ENCODE measurements around the gene IFT20. TPM values are rescaled to one million over a fixed set of nuclear protein-coding genes. Genes with fewer than 3 reads are reported as not detected.
A peak's percentile ranks its signal among the peaks of the same experiment; 100 is the strongest.

Gene IFT20
- total RNA-seq, 5 donors from 2014 or later (not counting 1 experiment from before 2014, with no cell fraction given) = 29.3 to 55.4 (median 33.8) TPM

GRCh38 chr17:28368915-28369683 lies 33.8 kb upstream of the IFT20 start:
- H3K9me3 ChIP-seq = no peaks in the 10 kb centered on the region
- Mint-ChIP-seq H3K27ac (no peak overlapping the region), H3K27me3 (no peaks in the 10 kb centered on the region), H3K36me3 (no peaks in the 10 kb centered on the region), H3K9me3 (no peaks in the 10 kb centered on the region), H3K4me3 (peak overlapping the region in 1 of 3 donors; percentile 31), H3K4me1 (peaks cover 17 to 19% (median 19%) of the 10 kb centered on the region in 3 donors)
- whole genome bisulfite sequencing (ENCODE audit: insufficient coverage) = 94% methylated on average over 14 of the region's 23 CpGs
- H3K27me3 ChIP-seq (replicated peaks in 1 of 2; ENCODE audit: control insufficient read depth in 2 of 2, extremely low read depth in 1 of 2, insufficient read depth in 2 of 2, low read length in 1 of 2) = no peaks in the 10 kb centered on the region
- H3K4me1 ChIP-seq (ENCODE audit: control insufficient read depth in 1 of 2, extremely low read depth in 1 of 2, insufficient read depth in 2 of 2, low read length in 2 of 2) = peaks cover 5 to 21% of the 10 kb centered on the region in 2 experiments
- POLR2A ChIA-PET = no interaction called here
- CTCF ChIA-PET = no interaction called here
- no peak overlapping the region for H3K27ac ChIP-seq (ENCODE audit: low read length)
- H3K4me3 ChIP-seq (ENCODE audit: control insufficient read depth in 1 of 2, extremely low read depth in 1 of 2, low read length in 1 of 2) = no peak overlapping the region
- ATAC-seq (replicated peaks in 1 of 4) = no peak
- DNase-seq = no peak
- H3K36me3 ChIP-seq (ENCODE audit: control insufficient read depth in 2 of 2, extremely low read depth in 1 of 2, insufficient read depth in 1 of 2, low read length in 1 of 2) = peaks cover under 1 to 3% of the 10 kb centered on the region in 2 donors

- ChIA-PET POLR2A (no interaction called here), CTCF (no interaction called here)
- peaks cover 5 to 21% of the 10 kb centered on the region in 2 experiments for H3K4me1 ChIP-seq (ENCODE audit: control insufficient read depth in 1 of 2, extremely low read depth in 1 of 2, insufficient read depth in 2 of 2, low read length in 2 of 2)
- no peak overlapping the region for H3K4me3 ChIP-seq (ENCODE audit: control insufficient read depth in 1 of 2, extremely low read depth in 1 of 2, low read length in 1 of 2)
- no peak overlapping the region for H3K27ac ChIP-seq (ENCODE audit: low read length)
- no peak for ATAC-seq (replicated peaks in 1 of 4)
- no peak overlapping the region for H3K27ac Mint-ChIP-seq
- no peaks in the 10 kb centered on the region for H3K9me3 ChIP-seq
- H3K9me3 Mint-ChIP-seq = no peaks in the 10 kb centered on the region
- H3K4me3 Mint-ChIP-seq = no peak overlapping the region
- peaks cover 3 to 11% of the 10 kb centered on the region in 2 donors for H3K36me3 ChIP-seq (ENCODE audit: control insufficient read depth in 2 of 2, extremely low read depth in 1 of 2, insufficient read depth in 1 of 2, low read length in 1 of 2)
- H3K27me3 Mint-ChIP-seq = no peaks in the 10 kb centered on the region
- peaks cover 3% of the 10 kb centered on the region for H3K36me3 Mint-ChIP-seq
- no peaks in the 10 kb centered on the region for H3K27me3 ChIP-seq (replicated peaks in 1 of 2; ENCODE audit: control insufficient read depth in 2 of 2, extremely low read depth in 1 of 2, insufficient read depth in 2 of 2, low read length in 1 of 2)
- H3K4me1 Mint-ChIP-seq = peaks cover 12 to 16% (median 16%) of the 10 kb centered on the region in 3 donors
- 88% methylated on average over 4 of the region's 5 CpGs for WGBS (ENCODE audit: insufficient coverage)
- DNase-seq = no peak
Observed at GRCh38 chr17:28368306-28368831, 33.1 kb upstream of the IFT20 start.

- peaks cover 4% of the 10 kb centered on the region for H3K36me3 Mint-ChIP-seq
- ATAC-seq (replicated peaks in 1 of 4) (no peak), DNase-seq (no peak)
- no peaks in the 10 kb centered on the region for H3K27me3 ChIP-seq (replicated peaks in 1 of 2; ENCODE audit: control insufficient read depth in 2 of 2, extremely low read depth in 1 of 2, insufficient read depth in 2 of 2, low read length in 1 of 2)
- CTCF ChIA-PET = no interaction called here
- H3K9me3 Mint-ChIP-seq = no peaks in the 10 kb centered on the region
- no peak overlapping the region for H3K4me3 Mint-ChIP-seq
- no peak overlapping the region for H3K4me3 ChIP-seq (ENCODE audit: control insufficient read depth in 1 of 2, extremely low read depth in 1 of 2, low read length in 1 of 2)
- 89% methylated on average over 19 of the region's 21 CpGs for WGBS (ENCODE audit: insufficient coverage)
- POLR2A ChIA-PET = no interaction called here
- H3K9me3 ChIP-seq = no peaks in the 10 kb centered on the region
- no peak overlapping the region for H3K27ac Mint-ChIP-seq
- peaks cover 6 to 10% (median 10%) of the 10 kb centered on the region in 3 donors for H3K4me1 Mint-ChIP-seq
- peaks cover 3 to 16% of the 10 kb centered on the region in 2 donors for H3K36me3 ChIP-seq (ENCODE audit: control insufficient read depth in 2 of 2, extremely low read depth in 1 of 2, insufficient read depth in 1 of 2, low read length in 1 of 2)
- peaks cover 5 to 16% of the 10 kb centered on the region in 2 experiments for H3K4me1 ChIP-seq (ENCODE audit: control insufficient read depth in 1 of 2, extremely low read depth in 1 of 2, insufficient read depth in 2 of 2, low read length in 2 of 2)
- H3K27ac ChIP-seq (ENCODE audit: low read length) = no peak overlapping the region
- H3K27me3 Mint-ChIP-seq = no peaks in the 10 kb centered on the region
Observed at GRCh38 chr17:28367641-28368305, 32.5 kb upstream of the IFT20 start.

GRCh38 chr17:28366605-28367004 lies 31.3 kb upstream of the IFT20 start:
- Histone ChIP-seq H3K4me1 (ENCODE audit: control insufficient read depth in 1 of 2, extremely low read depth in 1 of 2, insufficient read depth in 2 of 2, low read length in 2 of 2) (peaks cover 0 to 6% of the 10 kb centered on the region in 2 experiments), H3K9me3 (no peaks in the 10 kb centered on the region), H3K27ac (ENCODE audit: low read length) (no peak overlapping the region), H3K4me3 (ENCODE audit: control insufficient read depth in 1 of 2, extremely low read depth in 1 of 2, low read length in 1 of 2) (no peak overlapping the region), H3K36me3 (ENCODE audit: control insufficient read depth in 2 of 2, extremely low read depth in 1 of 2, insufficient read depth in 1 of 2, low read length in 1 of 2) (peaks cover 4 to 26% of the 10 kb centered on the region in 2 donors), H3K27me3 (replicated peaks in 1 of 2; ENCODE audit: control insufficient read depth in 2 of 2, extremely low read depth in 1 of 2, insufficient read depth in 2 of 2, low read length in 1 of 2) (no peaks in the 10 kb centered on the region)
- no CpG with 5 or more reads among the region's 1 CpG for WGBS (ENCODE audit: insufficient coverage)
- DNase-seq (no peak), ATAC-seq (replicated peaks in 1 of 4) (no peak)
- Mint-ChIP-seq H3K4me3 (no peak overlapping the region), H3K36me3 (peaks cover 4% of the 10 kb centered on the region), H3K9me3 (no peaks in the 10 kb centered on the region), H3K4me1 (peaks cover 4 to 5% (median 4%) of the 10 kb centered on the region in 3 donors), H3K27me3 (no peaks in the 10 kb centered on the region), H3K27ac (no peak overlapping the region)
- POLR2A ChIA-PET = interaction anchor here in 1 of 2 donors (0.7 kb wide), 1 partner anchor 22 kb away, joined by 3 read pairs; no protein-coding TSS in a partner anchor
- CTCF ChIA-PET = no interaction called here

- Mint-ChIP-seq H3K9me3 (no peaks in the 10 kb centered on the region), H3K4me3 (no peak overlapping the region), H3K27ac (no peak overlapping the region), H3K27me3 (no peaks in the 10 kb centered on the region), H3K36me3 (peaks cover 16% of the 10 kb centered on the region), H3K4me1 (no peaks in the 10 kb centered on the region)
- Histone ChIP-seq H3K27ac (ENCODE audit: low read length) (no peak overlapping the region), H3K4me1 (ENCODE audit: control insufficient read depth in 1 of 2, extremely low read depth in 1 of 2, insufficient read depth in 2 of 2, low read length in 2 of 2) (no peaks in the 10 kb centered on the region), H3K4me3 (ENCODE audit: control insufficient read depth in 1 of 2, extremely low read depth in 1 of 2, low read length in 1 of 2) (no peak overlapping the region), H3K27me3 (replicated peaks in 1 of 2; ENCODE audit: control insufficient read depth in 2 of 2, extremely low read depth in 1 of 2, insufficient read depth in 2 of 2, low read length in 1 of 2) (no peaks in the 10 kb centered on the region), H3K36me3 (ENCODE audit: control insufficient read depth in 2 of 2, extremely low read depth in 1 of 2, insufficient read depth in 1 of 2, low read length in 1 of 2) (peaks cover 11 to 38% of the 10 kb centered on the region in 2 donors), H3K9me3 (no peaks in the 10 kb centered on the region)
- ATAC-seq (replicated peaks in 1 of 4) (no peak), DNase-seq (no peak)
- no CpG with 5 or more reads among the region's 3 CpGs for WGBS (ENCODE audit: insufficient coverage)
- POLR2A ChIA-PET = no interaction called here
- CTCF ChIA-PET = no interaction called here
Observed at GRCh38 chr17:28365487-28365886, 30.2 kb upstream of the IFT20 start.

- 96% methylated on average over 4 of the region's 13 CpGs for WGBS (ENCODE audit: insufficient coverage)
- DNase-seq = no peak
- no peak within 1 kb of the TSS for H3K27ac ChIP-seq (ENCODE audit: low read length)
- H3K36me3 Mint-ChIP-seq = peaks cover 19% of the 10 kb centered on the region
- no peaks in the 10 kb centered on the region for H3K4me1 ChIP-seq (ENCODE audit: control insufficient read depth in 1 of 2, extremely low read depth in 1 of 2, insufficient read depth in 2 of 2, low read length in 2 of 2)
- POLR2A ChIA-PET = no interaction called here
- CTCF ChIA-PET = no interaction called here
- H3K27ac Mint-ChIP-seq = no peak within 1 kb of the TSS
- H3K4me1 Mint-ChIP-seq = no peaks in the 10 kb centered on the region
- H3K36me3 ChIP-seq (ENCODE audit: control insufficient read depth in 2 of 2, extremely low read depth in 1 of 2, insufficient read depth in 1 of 2, low read length in 1 of 2) = peaks cover 11 to 44% of the 10 kb centered on the region in 2 donors
- no peaks in the 10 kb centered on the region for H3K27me3 ChIP-seq (replicated peaks in 1 of 2; ENCODE audit: control insufficient read depth in 2 of 2, extremely low read depth in 1 of 2, insufficient read depth in 2 of 2, low read length in 1 of 2)
- H3K9me3 Mint-ChIP-seq = no peaks in the 10 kb centered on the region
- H3K9me3 ChIP-seq = no peaks in the 10 kb centered on the region
- H3K27me3 Mint-ChIP-seq = no peaks in the 10 kb centered on the region
- ATAC-seq (replicated peaks in 1 of 4) = no peak
- no peak within 1 kb of the TSS for H3K4me3 ChIP-seq (ENCODE audit: control insufficient read depth in 1 of 2, extremely low read depth in 1 of 2, low read length in 1 of 2)
- H3K4me3 Mint-ChIP-seq = no peak within 1 kb of the TSS
Observed at GRCh38 chr17:28364665-28365363, 29.5 kb upstream of the IFT20 start, which contains the start of gene SEBOX. SEBOX (minus strand) TSS chr17:28365199; CDS start chr17:28365151, 48 bp downstream.

All from T-cell (primary cell).